ENCODE results near the gene MORN1.
"Not testable (repeated sequence)": the region's sequence is repeated elsewhere in the genome, so short reads cannot be mapped to it uniquely, and the experiment has no call there.

MORN1 gene

DNA sequence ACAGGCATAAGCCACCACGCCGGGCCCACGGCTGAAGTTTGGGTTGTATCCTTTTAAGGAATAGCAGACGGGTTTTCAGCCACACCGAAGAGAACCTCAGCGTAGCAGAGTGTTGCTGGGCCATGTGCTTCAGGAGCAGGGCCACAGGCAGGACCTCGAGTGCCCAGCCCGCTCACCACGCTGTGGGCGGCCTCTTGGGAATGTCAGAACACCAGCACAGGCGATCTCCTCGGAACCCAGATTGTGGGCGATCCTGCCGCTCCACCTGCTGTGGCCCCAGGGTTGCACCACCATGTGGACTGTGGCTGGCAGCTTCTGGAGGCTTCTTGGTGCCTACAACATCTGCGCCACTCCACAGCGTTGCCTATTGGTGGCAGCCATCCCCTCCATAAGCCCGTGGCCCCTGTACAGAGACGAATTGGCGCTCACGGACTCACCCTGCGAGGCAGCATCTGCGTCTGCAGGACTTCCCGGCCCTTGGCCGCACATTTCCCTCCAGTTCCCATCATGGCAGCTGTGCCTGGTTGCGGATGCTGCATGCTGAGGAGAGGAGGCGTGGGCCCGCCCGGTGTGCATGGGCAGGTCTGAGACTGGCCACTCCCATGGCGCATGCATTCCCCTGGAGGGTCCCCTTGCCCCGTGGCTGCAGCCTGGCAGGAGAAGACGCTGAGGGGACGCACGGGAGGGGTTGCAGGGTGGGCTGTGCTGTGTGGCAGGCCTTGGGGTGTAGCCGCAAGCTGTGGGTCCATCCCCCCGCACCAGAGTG lies 93.9 kb downstream of the MORN1 start:
- no peak for FAIRE-seq
- no peak for DNase-seq (ENCODE audit: insufficient read length, low spot score)

DNA sequence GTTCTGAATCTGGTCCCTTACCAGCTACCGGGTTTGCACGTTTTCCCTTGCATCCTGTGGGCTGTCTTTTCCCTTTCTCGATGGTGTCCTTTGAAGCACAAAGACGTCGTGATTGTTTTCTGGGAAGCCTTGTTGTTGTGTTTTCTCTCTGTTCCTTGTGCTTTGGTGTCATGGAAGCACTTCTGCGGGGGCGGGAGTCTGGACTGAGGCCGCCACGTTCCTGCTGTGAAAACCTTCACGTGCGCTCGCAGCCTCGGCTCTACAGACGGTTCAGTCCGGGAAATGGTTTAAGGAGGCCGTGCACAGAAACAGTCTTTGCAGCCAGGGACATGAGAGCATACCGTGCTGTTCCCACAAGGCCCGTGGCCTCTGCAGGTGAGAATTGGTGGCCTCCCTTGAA lies 94.7 kb downstream of the MORN1 start:
- FAIRE-seq (no peak), DNase-seq (ENCODE audit: insufficient read length, low spot score) (no peak)

DNA sequence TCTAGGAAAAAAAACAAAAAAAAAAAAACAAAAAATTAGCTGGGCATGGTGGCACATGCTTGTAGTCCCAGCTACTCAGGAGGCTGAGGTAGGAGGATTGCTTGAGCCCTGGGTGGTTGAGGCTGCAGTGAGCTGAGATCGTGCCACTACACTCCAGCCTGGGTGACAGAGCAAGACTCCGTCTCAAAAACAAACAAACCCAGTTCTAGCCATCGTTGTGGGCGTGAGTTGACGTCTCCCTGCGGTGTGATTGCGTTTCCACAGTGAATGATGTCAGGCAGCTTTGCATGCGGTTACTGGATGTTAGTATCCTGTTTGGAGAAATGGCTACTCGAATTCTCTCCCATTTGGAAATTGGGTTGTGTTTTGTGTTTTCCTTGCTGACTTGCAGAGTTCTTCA lies 95.1 kb downstream of the MORN1 start:
- DNase-seq (ENCODE audit: insufficient read length, low spot score); FAIRE-seq: not testable (repeated sequence)

DNA sequence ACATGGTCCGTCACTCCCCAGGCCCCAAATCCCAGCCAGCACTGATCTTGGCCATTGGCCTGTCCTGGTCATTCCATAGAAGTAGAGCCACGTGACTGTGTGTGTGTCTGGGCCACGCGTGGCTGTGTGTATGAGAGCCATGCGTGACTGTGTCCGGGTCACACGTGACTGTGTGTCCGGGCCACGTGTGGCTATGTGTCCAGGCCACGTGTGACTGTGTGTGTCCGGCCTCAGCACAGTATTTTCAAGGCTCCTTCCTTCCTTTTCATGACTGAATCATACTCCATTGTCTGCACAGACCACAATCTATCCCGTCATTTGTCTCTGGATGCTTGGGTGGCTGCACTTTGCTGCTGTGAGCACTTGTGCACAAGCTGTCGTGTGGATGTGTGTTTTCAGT lies 95.8 kb downstream of the MORN1 start:
- DNase-seq (ENCODE audit: insufficient read length, low spot score) (no peak), FAIRE-seq (no peak)

DNA sequence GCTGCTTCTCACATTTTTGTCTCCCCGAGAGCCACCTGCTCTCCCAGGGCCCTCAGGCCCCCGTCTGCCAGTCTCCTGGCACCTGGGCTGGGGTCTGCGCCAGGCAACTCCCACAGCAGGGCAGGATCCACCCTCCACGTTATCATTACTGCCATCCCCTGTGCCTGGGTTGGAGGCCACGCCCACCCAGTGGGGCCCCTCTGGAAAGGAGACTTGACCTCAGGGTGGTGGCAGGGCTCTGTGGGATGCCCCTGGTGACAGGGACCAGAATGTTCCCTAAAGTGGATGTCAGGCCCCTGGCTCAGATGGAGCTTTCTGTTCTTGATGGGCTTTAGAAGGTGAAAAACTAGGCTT lies 96.7 kb downstream of the MORN1 start:
- no peak for FAIRE-seq
- no peak for DNase-seq (ENCODE audit: insufficient read length, low spot score)

DNA sequence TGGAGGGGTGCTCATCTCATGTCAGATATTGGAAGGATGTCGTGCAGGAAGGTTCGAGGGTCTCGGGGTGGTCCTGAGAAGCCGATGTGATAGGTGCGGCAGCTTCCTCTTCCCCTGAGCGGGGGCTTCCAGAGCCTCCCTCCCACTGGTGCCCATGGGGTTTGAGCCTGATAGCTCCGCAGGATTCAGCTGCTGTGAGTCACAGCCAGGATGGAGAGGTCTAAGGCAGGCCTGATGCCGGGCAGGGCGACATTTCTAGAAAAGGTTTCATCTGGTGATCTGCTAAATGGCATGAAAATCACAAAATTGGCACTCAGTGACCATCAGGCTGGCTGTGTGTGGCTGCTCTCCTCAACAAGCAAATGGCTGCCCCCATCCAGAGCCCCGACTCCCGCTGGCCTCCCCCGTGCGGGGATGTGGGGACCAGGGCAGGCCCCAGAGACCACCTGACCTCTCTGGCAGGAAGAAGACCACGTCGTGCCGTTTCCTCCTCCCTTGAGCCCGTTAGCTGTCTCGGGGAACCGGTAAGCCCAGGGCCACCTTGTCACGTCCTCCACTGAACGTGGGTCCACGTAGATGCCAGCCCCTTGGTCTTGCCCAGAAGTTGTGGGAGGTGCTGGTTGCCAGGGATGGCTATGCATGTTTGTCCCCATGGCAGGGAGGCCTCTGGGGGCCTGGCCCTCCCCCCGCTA lies 97.2 kb downstream of the MORN1 start:
- no peak for FAIRE-seq
- no peak for DNase-seq (ENCODE audit: insufficient read length, low spot score)

DNA sequence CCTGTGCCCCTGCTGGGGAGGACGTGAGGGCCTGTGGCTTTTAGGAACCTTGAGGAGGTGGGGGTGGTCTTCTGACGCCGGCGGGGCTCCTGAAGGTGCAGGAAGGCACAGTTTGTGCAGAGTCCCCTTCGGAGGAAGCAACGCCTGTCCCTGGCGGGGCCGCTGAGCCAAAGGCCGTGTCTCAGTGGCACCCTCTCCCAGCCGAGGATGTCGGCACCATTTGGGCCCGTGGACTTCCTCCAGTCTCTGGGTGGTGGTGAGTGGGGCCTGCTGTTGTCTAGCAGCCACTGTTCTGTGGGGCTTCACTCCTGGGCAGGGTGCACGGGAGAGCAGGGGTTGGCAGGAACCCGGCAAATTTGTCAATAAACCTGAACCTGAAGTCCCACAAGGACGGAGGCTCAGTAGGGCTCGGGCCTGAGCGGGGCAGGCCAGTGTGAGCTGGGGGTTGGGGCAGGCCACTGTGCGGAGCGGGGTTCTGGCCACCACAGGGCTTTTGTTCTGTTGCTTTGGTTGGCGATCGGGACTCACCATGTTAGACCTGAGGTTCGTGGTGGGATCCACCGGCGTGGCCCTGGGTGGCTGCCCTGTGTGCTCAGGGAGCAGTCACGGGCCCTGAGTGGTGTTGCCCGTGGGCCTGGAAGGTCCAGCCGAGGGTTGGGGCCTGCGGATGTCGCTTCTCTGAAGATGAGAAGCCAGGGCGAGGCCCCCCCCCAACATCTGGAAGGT lies 98.5 kb downstream of the MORN1 start:
- DNase-seq (ENCODE audit: insufficient read length, low spot score) (no peak), FAIRE-seq (no peak)

DNA sequence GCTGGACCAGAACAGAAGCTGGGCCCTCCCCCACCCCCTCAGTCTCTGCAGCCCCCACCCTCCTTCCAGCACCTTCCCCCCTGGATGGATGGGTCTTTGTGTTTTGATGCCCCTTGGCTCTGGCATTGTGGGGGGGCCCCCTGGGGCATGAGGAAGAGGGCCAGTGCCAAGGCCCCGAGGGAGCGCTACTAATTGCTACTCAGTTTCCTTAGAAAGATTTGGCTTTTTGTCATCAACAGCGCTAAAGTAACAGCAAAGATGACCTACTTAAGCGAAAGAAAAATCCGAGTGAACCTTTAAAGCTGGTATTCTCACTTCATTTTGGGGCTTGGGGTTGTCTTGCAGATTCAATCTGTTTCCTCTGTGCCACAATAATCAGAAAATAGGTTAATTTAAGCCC lies 99.8 kb downstream of the MORN1 start:
- DNase-seq (ENCODE audit: insufficient read length, low spot score), result no peak
- FAIRE-seq, result no peak

DNA sequence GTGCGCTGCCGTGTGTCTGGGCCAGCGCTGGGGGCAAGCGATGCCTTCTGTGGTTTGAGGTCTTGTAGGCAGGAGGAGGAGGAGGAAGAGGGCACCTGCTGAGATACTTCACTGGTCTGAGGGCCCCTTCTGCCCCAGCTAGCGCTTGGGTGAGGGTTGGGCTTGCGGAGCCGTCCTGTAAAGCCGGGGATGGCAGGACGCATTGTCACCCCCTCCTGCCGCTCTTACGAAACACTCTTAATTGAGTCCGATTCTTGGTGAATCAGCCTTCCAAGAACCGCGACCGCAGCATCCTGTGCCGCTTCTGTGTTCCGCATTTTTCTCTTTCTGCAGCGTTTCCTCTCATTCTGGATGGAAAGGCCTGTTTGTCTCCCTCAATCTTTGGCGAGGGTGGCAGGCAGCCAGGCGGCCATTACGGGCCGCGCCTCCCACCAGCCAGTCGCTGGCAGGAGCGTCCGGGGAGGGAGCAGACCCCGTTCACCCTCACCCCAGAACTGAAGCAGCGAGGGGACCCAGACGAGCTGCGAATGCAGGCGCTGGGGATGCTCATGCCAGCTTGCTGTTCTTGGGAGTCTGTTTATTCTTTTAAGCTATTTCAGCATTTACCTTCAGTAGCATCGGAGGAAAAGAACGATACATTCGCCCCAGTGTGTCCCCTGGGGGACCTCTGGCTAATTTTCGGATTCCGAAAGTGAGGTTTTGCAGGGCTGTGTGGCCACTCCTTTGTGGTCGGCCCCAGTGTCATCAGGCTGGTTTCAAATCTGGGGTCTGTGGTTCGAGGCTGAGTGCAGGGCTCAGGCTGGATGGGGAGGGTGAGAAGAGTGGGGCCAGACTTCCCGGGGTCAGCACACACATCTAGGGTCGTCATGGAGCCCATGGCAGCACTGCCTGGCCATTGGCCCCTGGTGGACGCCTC lies 100.5 kb downstream of the MORN1 start:
- DNase-seq (ENCODE audit: insufficient read length, low spot score) (peak; percentile 70), FAIRE-seq (peak; percentile 94)

DNA sequence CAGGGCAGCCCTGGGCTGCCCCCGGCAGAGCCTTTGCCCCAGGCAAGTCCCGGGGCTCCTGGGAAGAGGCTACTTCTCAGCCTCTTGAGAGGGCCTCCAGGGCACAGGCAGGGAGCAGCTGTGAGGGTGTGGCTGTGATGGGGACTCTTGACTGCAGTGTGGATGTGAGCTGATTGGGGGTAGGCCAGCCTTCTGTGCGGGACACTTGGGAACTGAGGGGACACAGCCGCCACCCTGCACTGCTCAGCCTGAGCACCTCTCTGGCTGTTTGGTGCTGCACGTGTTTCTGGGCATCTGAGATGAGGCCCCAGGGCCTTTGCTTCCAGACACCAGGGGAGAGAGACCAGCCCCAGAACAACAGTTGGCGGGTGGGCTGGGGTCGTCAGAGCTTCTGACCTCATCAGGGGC lies 101.2 kb downstream of the MORN1 start:
- no peak for FAIRE-seq

DNA sequence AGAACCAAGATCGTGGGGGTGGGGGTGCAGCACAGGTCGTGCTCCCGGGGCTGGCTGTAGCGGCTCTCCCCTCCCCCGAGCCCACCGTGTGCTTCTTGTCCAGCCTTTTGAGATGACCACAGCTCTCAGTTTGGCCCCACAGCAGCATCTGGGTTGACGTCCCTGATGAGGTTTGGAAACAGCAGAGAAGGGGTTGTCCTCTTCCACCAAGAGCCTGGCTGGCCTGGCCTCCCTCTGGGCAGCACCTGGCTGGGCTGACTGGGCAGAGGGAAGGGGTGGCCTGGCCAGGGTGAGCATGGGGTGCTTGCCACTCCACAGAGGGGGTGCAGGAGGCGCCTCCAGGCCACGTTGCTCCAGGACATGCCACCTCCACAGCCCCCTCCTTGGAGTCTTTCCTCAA lies 101.7 kb downstream of the MORN1 start:
- no peak for FAIRE-seq
- DNase-seq (ENCODE audit: insufficient read length, low spot score), result no peak

More for the DNA sequence above, 101.2 kb downstream of the MORN1 start:
- no peak for DNase-seq (ENCODE audit: insufficient read length, low spot score)

DNA sequence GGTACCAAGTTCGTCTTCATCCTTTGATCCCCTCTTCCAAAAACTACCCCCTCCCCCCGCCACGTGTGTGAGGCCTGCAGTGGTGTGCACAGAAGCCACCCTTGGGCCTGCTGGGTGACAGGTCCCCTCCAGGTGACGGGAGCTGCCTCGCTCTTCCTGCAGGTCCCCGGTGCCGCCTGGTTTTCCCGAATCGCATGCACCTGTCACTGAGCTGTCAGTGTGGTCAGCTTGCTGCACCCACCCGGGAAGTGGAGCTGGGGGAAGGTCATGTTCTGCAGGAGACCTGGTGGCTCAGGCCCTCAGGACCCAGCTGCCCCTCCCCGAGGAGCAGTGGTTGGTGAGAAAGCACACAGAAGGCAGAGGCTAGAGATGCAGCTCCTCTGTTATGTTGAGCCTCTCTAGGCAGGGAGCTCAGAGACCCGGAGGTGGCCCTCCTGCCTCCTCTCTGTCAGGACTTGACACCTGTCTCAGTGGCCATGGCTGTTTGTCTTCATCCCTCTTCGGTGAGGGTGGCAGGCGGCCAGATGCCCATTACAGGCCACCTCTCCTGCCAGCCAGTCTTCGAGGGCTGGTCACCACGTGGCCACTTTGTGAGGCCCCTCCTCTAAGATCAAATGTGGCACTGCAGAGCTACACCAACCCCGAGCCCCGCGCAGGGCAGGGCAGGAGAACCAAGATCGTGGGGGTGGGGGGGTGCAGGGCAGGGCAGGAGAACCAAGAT lies 102.4 kb downstream of the MORN1 start:
- no peak for DNase-seq (ENCODE audit: insufficient read length, low spot score)
- FAIRE-seq, result no peak

DNA sequence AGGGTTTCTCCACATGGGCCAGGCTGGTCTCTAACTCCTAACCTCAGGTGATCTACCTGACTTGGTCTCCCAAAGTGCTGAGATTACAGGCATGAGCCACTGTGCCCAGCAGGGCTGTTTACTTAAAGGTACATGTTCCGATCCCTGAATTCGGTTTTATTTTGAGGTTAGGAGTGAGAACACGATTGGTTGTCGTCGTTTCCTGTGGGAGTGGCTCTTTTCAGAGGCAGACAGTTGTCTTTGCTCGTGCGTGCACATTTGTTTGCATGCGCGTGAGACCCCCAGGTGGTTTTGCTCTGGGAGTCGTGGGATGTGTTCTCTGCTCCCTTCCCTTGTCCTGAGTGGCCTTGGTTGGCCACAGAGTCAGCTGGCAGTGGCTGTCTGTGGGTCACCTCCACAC lies 103.0 kb downstream of the MORN1 start:
- FAIRE-seq (no peak), DNase-seq (ENCODE audit: insufficient read length, low spot score) (no peak)

DNA sequence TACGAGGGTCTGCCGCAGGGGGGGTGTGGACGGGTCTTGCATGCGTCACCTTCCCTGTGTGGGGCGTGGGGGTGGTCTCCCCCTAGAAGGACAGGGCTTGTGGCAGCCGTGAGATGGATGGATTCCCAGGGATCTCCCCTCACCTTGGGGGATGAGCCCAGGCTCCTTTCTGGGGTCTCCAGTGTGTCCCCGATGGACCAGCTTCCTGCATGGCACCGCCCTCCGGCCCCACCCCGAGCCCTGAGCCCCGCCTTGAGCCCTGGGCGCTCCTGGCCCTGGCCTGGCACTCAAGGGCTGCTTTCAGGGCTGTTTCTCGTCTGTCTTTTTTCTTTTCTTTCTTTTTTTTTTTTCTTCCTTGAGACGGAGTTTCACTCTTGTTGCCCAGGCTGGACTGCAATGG lies 103.7 kb downstream of the MORN1 start:
- FAIRE-seq (no peak), DNase-seq (ENCODE audit: insufficient read length, low spot score) (no peak)

DNA sequence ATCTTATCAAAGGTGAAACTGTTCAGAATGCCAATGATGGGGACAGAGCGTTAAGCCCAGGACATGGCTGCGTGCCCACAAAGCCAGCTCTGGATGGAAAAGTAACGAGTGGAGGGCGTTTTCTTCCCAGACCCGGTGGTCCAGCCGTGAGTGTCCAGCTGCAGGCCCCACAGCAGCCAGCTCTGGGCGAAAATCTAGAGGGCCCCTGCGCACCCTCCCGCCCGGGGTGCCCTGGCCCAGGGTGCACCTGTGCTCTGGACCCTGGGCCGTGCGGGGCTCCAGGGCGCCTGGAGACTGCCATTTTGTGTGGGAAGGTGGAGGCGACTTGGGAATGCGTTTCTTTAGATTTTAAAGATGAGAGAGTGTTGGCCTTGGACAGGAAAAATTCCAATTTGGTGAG lies 104.4 kb downstream of the MORN1 start:
- DNase-seq (ENCODE audit: insufficient read length, low spot score), result no peak
- no peak for FAIRE-seq

DNA sequence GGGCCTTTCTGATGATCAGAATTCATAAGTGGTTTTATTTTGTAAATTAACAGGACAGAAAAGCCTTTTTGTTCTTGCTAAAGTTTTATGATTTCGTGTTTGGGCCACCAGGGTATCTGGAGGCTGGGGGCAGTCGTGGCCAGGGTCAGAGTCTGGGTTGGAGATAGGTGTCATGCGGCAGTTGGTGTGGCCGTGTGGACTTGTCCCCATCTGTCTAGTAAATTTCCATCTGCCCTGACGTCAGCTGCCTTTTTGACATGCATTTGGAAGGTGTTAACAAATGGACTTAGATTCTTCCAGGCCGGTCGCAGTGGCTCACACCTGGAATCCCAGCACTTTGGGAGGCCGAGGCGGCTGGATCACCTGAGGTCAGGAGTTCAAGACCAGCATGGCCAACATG lies 106.4 kb downstream of the MORN1 start:
- FAIRE-seq (no peak), DNase-seq (ENCODE audit: insufficient read length, low spot score) (no peak)

DNA sequence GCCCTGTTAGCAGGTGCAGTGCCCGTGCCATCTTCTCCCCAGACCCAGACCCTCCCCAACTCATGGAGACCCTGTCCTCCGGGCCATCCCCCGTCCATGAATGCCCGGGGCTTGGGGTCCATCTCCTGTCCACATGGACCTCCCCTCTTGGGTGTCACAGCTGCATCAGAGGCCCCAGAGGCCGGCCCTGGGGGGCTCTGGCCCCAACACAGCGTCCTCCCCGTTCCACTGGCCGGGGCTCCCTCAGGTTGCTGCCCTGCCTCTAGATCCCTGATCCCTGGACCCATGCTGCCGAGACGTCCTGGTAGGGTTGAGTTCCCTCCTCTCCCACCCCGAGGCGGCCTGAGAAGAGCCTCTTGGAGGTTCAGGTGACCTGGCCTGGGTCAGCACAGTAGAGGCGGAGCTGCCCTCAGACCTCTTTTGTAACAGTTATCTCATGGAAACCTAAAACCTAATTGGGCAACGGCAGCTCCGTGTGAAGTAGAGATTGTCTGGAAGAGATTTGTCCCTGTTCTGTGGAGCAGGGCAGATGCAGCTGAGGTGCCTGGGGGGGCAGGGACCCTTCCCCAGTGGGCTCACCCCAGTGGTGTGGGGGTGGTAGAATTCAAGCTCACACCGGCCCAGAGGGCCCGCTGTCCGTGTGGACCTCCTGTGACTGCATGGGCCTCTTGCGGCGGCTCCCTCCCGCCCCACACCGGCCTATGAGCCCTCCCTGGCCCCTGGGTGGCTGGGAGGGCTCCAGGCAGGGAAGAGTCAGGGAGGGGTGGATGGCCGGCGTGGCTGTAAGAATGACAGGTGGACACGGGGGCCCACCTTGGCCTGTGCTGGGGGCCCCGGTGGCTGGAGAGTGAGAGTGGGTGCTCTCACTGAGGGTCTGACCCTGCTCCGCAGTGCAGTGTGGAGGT lies 107.1 kb downstream of the MORN1 start:
- no peak for DNase-seq (ENCODE audit: insufficient read length, low spot score)
- no peak for FAIRE-seq

DNA sequence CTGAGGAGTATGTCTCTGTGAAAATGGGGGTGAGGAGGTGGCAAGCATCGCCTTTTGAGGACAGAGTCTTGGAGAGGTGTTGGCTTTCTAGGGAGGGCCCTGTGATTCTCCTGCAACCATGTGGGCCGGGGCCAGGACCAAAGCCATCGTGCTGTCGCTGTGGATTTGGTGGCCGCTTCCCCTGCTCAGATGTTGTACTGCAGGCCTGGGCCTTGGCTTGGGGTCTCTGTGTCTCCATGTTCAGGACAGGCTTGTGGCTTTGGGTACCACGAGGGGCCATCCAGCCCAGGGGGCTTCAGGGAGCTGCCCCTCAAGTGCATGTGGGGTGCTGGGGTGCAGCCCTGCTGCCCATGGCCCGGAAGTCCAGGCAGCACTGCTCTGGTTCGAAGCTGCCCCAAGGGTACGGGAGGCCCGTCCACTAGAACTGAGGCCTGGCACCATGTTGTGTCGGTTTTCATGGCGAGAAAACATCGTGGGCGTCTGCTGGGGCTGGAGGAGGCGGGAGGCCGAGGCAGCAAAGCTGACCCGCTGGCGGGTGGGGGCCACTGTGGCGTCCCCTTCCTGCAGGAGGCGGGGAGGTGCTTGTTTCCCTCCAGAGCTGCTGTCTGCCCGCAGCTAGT lies 107.9 kb downstream of the MORN1 start:
- DNase-seq (ENCODE audit: insufficient read length, low spot score) (no peak), FAIRE-seq (no peak)

Measured in GM19239 (cell line).